Muscle of back (tissue), 11 donors: ENCODE measurements around the gene RNF166. TPM values are rescaled to one million over a fixed set of nuclear protein-coding genes. Genes with fewer than 3 reads are reported as not detected.

Source experiments
- DNase-seq, 3 donors: peaks; one replicate each; pipeline versions ENCODE4 v3.0.0 to v3.0.0-alpha.2; 2013
- polyA plus RNA-seq, 10 donors: library from polyadenylated mRNA; unstranded; fragments of 120-200 nt; gene quantifications; one replicate each; pipeline ENCODE4 v1.2.1, GENCODE V29; 2013; ENCODE audit not compliant: insufficient read length in 10 of 10

The RNF166 gene
- polyA plus RNA-seq, 10 donors, result 13.0 to 23.0 (median 15.6) TPM

- no peak for DNase-seq
These were observed 18.8 kb upstream of the RNF166 start for GRCh38 chr16:88724855-88725555.

GRCh38 chr16:88723911-88724310 lies 17.7 kb upstream of the RNF166 start:
- DNase-seq, result no peak

DNA sequence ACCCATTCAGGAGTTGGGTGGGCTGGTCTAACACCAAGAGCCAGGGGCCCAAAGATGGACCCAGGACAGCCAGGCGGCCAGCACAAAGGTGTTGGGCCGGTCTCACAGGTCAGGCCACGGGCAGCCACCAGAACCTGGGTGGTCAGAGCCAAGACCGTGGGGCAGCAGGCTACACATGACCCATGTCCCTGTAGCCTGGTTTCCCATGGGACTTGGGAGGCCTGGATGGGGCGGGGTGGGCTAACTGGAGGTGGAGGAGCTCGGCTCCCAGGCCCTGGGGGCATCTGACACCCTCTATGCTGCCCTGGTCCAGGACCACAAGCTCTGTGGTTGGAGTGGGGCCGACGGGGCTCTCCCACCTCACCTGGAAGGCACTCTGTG lies 17.3 kb upstream of the RNF166 start:
- no peak for DNase-seq

GRCh38 chr16:88722784-88723506 lies 16.7 kb upstream of the RNF166 start:
- no peak for DNase-seq

DNA sequence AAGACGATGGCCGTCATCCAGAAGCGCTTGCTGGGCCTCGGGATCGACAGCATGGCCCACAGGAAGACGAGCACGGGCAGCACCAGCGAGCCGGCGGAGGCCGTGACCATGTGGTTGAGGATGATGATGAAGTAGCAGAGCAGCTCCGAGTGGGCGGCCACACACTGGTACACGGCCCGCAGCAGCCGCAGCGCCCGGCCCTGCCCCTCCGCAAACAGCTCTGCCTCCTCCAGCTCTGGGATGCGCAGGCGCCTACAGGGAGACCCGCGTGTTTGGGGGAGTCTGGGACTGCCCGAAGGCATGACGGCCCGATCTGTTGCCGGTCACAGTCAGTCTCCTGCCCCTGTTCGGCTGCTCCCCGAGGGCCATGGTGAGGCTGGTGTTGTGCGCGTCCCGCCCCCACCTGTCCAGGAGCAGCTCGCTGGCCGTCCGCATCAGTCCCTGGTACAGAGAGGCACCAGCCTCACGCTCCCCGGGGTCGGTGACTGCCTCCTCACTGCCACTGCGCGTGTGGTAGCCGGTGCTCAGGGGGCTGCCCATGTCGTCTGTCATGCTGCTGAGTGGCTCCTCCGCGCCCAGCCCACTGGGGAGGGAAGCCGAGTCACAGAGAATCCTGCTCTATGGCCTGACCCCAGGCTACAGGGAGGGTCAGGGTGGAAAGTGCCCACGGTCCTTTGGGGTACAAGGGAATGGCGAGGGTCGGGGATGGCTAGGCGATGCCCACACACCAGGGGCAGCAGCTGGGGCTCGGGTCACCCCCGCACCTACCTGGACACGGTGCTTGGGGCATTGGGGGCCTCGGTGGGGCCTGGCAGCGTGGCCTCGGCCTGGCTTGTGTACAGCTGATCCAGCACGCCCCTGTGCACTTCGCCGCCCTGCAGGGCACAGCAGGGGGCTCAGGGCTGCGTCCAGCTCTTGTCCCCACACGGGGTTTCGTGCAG lies 15.9 kb upstream of the RNF166 start:
- no peak for DNase-seq

GRCh38 chr16:88721236-88721635 lies 15.0 kb upstream of the RNF166 start:
- no peak for DNase-seq

DNA sequence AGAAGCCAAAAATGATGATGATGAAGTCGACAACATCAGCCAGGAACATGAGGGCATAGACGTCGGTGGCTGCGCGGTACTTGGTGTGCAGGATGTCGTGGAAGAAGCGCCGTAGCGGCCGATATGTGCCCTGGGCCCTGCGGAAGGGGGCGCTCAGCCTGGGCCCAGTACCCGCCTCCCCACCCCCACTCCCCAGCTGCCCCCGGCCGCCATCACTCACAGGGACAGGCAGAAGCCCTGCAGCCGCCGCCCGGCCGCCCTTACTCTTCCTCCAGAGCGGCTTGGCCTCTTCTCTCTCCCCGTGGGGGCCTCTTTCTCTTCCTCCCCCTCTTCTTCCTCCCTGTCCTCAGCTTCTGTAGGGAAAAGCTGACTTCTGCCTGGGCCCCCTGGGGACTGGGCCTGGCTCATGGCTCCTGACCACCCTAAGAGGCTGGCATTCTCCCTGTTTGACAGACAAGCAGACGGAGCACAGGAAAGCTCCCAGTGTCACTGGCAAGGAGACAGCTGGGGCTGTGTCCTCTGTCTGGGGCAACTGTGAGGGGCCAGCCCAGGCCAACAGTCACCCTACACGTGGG lies 14.3 kb upstream of the RNF166 start:
- no peak for DNase-seq

DNA sequence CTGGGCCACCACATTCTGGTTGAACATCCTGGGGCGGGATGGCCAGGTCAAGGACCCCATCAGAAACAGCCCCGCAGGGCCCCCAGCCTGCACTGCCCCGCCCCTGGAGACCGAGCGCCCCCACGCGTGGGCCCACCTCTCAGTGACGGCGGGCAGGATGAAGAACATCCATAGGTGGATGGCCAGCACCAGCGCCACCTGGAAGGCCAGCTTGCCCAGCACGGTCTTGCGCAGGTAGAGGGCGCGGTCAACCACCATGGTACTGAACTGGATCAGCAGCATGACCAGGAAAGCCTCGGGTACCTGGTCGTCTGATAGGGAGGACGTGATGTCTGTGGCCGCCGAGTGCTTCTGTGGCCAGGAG lies 13.7 kb upstream of the RNF166 start:
- no peak for DNase-seq

DNA sequence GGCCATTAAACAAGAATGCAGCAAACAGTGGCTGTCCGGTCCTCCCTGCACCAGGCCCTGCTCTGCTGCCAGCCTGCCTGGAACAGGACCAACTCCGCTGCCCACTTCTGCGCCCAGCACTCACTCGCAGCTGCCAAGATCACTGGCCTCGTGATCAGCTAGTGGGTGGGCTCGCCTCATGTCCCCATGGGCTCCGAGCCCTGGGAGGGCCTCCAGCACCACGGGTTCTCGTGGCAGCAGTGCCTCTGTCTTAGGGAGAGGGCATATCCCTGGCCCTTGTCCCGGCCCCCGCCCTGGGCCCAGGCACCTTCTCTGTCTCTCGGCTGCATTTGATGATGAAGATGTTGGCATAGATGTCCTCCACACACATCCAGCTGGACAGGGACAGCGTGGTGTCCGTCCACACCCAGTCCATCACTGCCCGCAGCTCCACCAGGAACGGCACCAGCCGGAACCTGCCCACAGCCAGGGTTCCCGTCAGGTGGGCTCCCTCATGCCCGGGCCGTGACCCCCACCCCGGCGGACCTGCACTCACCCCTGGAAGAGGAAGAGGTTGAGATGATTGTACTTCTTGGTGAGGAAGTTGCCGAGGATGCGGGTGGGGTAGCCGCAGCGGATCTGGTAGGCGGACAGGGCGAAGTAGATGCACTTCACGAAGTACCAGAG lies 13.2 kb upstream of the RNF166 start:
- DNase-seq, result no peak

GRCh38 chr16:88718178-88718577 lies 12.0 kb upstream of the RNF166 start:
- no peak for DNase-seq

DNA sequence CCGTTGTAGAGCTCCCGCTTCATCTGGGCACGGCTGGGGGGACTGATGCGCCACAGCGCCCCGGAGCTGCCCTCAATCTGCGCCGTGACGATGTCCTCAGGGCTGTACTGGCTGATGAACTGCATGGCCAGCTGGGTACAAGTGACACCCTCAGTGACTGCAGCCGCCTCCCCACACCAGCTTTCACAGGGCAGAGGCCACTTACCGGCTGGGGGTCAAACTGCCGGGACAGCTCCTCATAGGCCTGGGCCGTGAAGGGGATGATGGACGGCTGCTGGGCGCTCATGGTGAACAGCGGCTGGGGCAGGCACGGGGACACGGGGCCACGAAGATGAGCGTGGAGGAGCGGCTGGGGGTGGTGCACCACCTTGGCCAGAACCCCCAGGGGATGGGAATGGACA lies 10.4 kb upstream of the RNF166 start:
- no peak for DNase-seq

GRCh38 chr16:88716201-88716600 lies 10.0 kb upstream of the RNF166 start:
- no peak for DNase-seq

GRCh38 chr16:88715312-88716190 lies 9.3 kb upstream of the RNF166 start:
- DNase-seq, result no peak

DNA sequence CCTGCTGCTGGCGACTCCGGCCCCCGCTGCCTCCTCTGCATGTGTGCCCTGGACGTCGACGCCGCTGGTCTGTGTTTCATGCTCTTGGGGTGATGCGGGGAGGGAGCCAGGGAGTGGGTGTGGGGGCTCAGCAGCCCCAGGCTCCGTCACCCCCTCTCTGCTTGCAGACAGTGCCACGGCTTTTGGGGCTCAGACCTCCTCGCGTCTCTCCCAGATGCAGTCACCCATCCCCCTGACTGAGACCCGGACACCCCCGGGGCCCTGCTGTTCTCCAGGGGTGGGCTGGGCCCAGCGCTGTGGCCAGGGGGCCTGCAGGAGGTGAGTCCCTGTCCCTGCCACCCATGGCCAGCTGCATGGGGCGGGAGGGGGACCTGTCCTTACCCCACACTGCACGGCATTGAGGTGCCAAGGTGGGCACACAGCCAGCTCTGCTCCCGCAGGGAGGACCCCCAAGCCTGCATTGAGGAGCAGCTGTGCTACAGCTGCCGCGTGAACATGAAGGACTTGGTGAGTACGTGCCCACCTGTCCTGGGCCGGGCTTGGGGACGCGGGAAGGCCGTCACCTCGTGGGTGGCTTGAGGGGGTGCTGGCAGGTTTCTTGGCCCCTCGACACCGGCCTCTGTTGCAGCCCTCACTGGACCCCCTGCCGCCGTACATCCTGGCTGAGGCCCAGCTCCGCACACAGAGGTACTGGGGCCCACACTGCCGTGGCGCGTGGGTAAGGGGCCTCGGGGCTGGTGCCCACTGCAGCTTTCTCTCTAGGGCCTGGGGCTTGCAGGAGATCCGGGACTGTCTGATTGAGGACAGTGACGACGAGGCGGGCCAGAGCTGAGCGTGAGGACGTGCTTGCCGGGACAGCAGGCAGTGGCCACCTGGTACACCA lies 8.5 kb upstream of the RNF166 start:
- no peak for DNase-seq

- DNase-seq, result no peak
These were observed 7.6 kb upstream of the RNF166 start for GRCh38 chr16:88713568-88714419.

DNA sequence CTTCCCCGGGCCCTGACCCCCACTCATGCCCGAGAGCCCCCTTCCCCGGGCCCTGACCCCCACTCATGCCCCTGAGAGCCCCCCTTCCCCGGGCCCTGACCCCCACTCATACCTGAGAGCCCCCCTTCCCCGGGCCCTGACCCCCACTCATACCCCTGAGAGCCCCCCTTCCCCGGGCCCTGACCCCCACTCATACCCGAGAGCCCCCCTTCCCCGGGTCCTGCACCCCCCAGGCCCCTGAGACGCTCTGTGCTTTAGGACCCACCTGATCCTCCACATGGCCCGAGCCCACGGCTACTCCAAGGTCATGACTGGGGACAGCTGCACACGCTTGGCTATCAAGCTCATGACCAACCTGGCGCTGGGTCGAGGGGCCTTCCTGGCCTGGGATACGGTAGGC lies 6.8 kb upstream of the RNF166 start:
- DNase-seq, result no peak

DNA sequence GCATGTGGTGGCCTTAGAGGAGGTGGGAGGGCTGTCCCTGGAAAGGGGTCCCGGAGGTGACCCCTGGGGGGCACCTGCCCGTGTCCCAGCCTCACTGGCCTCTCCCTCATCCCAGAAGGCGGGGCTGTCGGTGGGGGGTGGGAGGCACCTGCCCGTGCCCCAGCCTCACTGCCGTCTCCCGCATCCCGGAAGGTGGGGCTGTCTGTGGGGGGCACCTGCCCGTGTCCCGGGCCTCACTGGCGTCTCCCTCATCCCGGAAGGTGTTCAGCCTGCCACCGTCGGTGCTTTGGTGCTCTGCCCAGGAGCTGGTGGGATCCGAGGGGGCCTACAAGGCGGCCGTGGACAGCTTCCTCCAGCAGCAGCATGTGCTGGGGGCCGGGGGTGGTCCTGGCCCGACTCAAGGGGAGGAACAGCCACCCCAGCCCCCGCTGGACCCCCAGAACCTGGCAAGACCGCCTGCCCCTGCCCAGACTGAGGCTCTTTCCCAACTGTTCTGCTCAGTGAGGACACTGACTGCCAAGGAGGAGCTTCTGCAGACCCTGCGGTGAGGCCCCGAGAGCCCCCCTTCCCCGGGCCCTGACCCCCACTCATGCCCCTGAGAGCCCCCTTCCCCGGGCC lies 6.3 kb upstream of the RNF166 start:
- no peak for DNase-seq

DNA sequence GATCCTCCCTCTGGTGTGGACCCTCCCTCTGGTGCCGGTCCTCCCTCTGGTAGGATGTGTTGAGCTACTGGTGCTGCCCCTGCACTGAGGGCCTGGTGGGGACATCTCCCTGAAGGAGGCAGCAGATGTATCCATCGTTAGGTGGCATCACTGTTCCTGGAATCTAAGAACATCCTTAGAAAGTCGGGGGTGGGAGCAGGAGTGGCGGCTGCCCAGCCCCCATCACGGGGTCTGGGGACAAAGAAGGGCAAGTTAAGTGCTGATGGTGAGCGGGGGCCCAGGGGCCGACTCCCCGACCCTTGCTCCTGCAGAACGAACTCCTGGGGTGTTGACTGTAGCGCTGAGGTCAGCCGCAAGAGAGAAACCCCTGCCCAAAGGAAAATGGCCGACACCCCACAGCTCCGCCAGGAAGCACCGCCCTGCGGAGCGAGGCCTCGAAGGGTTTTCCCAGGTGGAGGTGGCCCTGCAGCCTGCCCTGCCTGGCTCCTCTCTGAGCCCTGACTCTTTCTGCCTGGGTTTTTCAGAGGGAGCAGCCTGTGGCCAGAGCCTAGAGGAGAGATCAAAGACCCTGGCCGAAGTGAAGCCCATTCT lies 5.6 kb upstream of the RNF166 start:
- DNase-seq, result no peak
